K562 (cell line): Measurements from ENCODE around the gene TMEM60. TPM values are rescaled to one million over a fixed set of nuclear protein-coding genes. Genes with fewer than 3 reads are reported as not detected.

Experiments
- ATAC-seq: fragments of 200-7000 bp; cut with Tn5 transposase; 3 replicates; pipeline ENCODE4 v1.9.1; 2020; ENCODE audit warnings: moderate library complexity
- BruUV-seq: library from RNA; stranded (reverse); fragments of 400-500 nt; replicated peaks from 2 replicates; lab custom pipeline; 2021; lab: Mats Ljungman, UMichigan
- CTCF ChIA-PET: fragments of 300-600 bp; formaldehyde crosslinking; extraction: SDS; loops from one replicate; lab custom pipeline; 2021; ENCODE audit warnings: low intra/inter-chr PET ratio; lab: Yijun Ruan, JAX
- POLR2A ChIA-PET: fragments of 300-600, 350-650 bp; sonication (Branson Sonifier 250); formaldehyde crosslinking; extraction: SDS; loops from one replicate; lab custom pipeline; 2021; ENCODE audit warnings: antibody characterized with exemption, inconsistent platforms; lab: Yijun Ruan, JAX
- DNase-seq, 4 experiments: peaks; one replicate each; pipeline versions ENCODE4 v3.0.0 to v3.0.0-alpha.2; 2011 to 2018; ENCODE audit warnings: low spot score in 3 of 4, mixed read lengths in 3 of 4; ENCODE audit errors: extremely low read depth in 1 of 4
- FAIRE-seq: peaks from 2 replicates; lab custom pipeline; 2011; peaks lifted over from hg19 to GRCh38; lab: Jason Lieb, UNC
- H2AFZ ChIP-seq: 2 replicates; pipeline ENCODE4 v1.6.0; 2011; ENCODE audit warnings: low read depth, low read length, control low read depth, inconsistent platforms
- H3K27ac ChIP-seq: fragments of 200-600 bp; 3 replicates; pipeline ENCODE4 v1.8.0; 2011; ENCODE audit warnings: low read depth, mild to moderate bottlenecking, control low read depth, inconsistent platforms, low read length, moderate library complexity, mixed read lengths; ENCODE audit errors: extremely low read depth
- H3K27me3 ChIP-seq, 2 experiments: fragments of 300-600 bp in 1 of 2; 2 replicates in 1 of 2; 3 replicates in 1 of 2; pipeline versions ENCODE4 v1.6.0 to v1.8.0; 2011; ENCODE audit warnings: inconsistent platforms in 2 of 2, low read length in 2 of 2, mild to moderate bottlenecking in 1 of 2, mixed read lengths in 1 of 2, moderate library complexity in 1 of 2; ENCODE audit not compliant: control insufficient read depth in 2 of 2, insufficient read depth in 2 of 2
- H3K36me3 ChIP-seq: fragments of 300-600 bp; 3 replicates; pipeline ENCODE4 v1.8.0; 2011; ENCODE audit warnings: mild to moderate bottlenecking, low read length, inconsistent platforms; ENCODE audit not compliant: control insufficient read depth, insufficient read depth
- H3K4me1 ChIP-seq, 2 experiments: fragments of 200-600 bp in 1 of 2; replicated peaks in 1 of 2; 2 replicates in 1 of 2; 3 replicates in 1 of 2; pipeline versions ENCODE4 v1.5.1 to v1.8.0; 2011; ENCODE audit warnings: inconsistent platforms in 2 of 2, low read length in 2 of 2, mild to moderate bottlenecking in 1 of 2, mixed read lengths in 1 of 2, moderate library complexity in 1 of 2; ENCODE audit not compliant: control insufficient read depth in 2 of 2, insufficient read depth in 2 of 2
- H3K4me2 ChIP-seq: 2 replicates; pipeline ENCODE4 v1.6.1; 2011; ENCODE audit warnings: low read length, control low read depth, inconsistent platforms, mixed read lengths; ENCODE audit not compliant: insufficient read depth
- H3K4me3 ChIP-seq: fragments of 200-600 bp; sonication (generic), shearing (Covaris generic); 2 replicates; pipeline ENCODE4 v1.5.1; 2016; ENCODE audit warnings: control low read depth, inconsistent platforms
- H3K79me2 ChIP-seq: fragments of 200-600 bp; 3 replicates; pipeline ENCODE4 v1.8.0; 2011; ENCODE audit warnings: low read length, inconsistent platforms; ENCODE audit not compliant: control insufficient read depth, insufficient read depth
- H3K9ac ChIP-seq, 2 experiments: 2 replicates each; pipeline versions ENCODE4 v1.6.0 to v1.6.1; 2011; ENCODE audit warnings: low read depth in 2 of 2, low read length in 2 of 2, control low read depth in 1 of 2, inconsistent platforms in 1 of 2, mild to moderate bottlenecking in 1 of 2, mixed read lengths in 1 of 2; ENCODE audit not compliant: insufficient read depth in 1 of 2
- H3K9me1 ChIP-seq: one replicate; pipeline ENCODE4 v1.6.0; 2011; ENCODE audit warnings: inconsistent platforms, mild to moderate bottlenecking, low read length, moderate library complexity; ENCODE audit not compliant: control insufficient read depth, insufficient read depth
- H3K9me3 ChIP-seq: replicated peaks from 2 replicates; pipeline ENCODE4 v1.5.1; 2011; ENCODE audit warnings: low read depth, low read length, inconsistent platforms; ENCODE audit not compliant: control insufficient read depth, insufficient read depth
- H4K20me1 ChIP-seq: replicated peaks from 2 replicates; pipeline ENCODE4 v1.6.1; 2011; ENCODE audit warnings: low read length, inconsistent platforms, mixed read lengths; ENCODE audit not compliant: control insufficient read depth, insufficient read depth
- BRD9 ChIP-seq: fragments of 450-650 bp; IDR thresholded peaks from 2 replicates; pipeline ENCODE4 v1.6.1; 2018; ENCODE audit warnings: low read depth; ENCODE audit not compliant: partially characterized antibody
- EHMT2 ChIP-seq: fragments of 450-650 bp; IDR thresholded peaks from 2 replicates; pipeline ENCODE4 v1.6.1; 2018; ENCODE audit warnings: antibody characterized with exemption
- ETV5 ChIP-seq: sonication (generic); formaldehyde crosslinking; IDR thresholded peaks from 2 replicates; pipeline ENCODE4 v1.4.0; 2020; ENCODE audit warnings: low read depth, mild to moderate bottlenecking, missing genetic modification reagents
- FIP1L1 ChIP-seq: fragments of 200-400 bp; formaldehyde crosslinking; IDR thresholded peaks from 2 replicates; pipeline ENCODE4 v1.6.1; 2018; ENCODE audit warnings: mild to moderate bottlenecking, low read depth, low read length; ENCODE audit not compliant: poor library complexity, severe bottlenecking
- GTF3C2 ChIP-seq: IDR thresholded peaks from 3 replicates; pipeline ENCODE4 v1.6.1; 2011; ENCODE audit warnings: borderline replicate concordance, mild to moderate bottlenecking, moderate library complexity; ENCODE audit not compliant: insufficient read length; ENCODE audit errors: extremely low read depth
- MAFF ChIP-seq: IDR thresholded peaks from 2 replicates; pipeline ENCODE4 v1.6.1; 2012; ENCODE audit warnings: low read length, improper control_type of control experiment
- RAD21 ChIP-seq, 2 experiments: fragments of 250-450 bp in 1 of 2; fragments of 450-650 bp in 1 of 2; sonication (Bioruptor Pico) in 1 of 2; formaldehyde crosslinking in 1 of 2; IDR thresholded peaks in 1 of 2; conservative IDR thresholded peaks in 1 of 2; 2 replicates each; pipeline versions ENCODE4 v1.4.0 to v1.8.0; 2020 to 2022; ENCODE audit warnings: mild to moderate bottlenecking in 2 of 2, moderate library complexity in 1 of 2
- RBFOX2 ChIP-seq: fragments of 200-400 bp; formaldehyde crosslinking; IDR thresholded peaks from 2 replicates; pipeline ENCODE4 v1.6.1; 2017; ENCODE audit warnings: low read depth, mild to moderate bottlenecking, low read length, moderate library complexity
- TCFL5 ChIP-seq: fragments of 250-450 bp; sonication (Bioruptor Pico); conservative IDR thresholded peaks from 2 replicates; pipeline ENCODE4 v1.6.1; 2021; ENCODE audit warnings: mild to moderate bottlenecking, moderate library complexity, matching md5 sums
- ZC3H8 ChIP-seq: fragments of 450-650 bp; IDR thresholded peaks from 2 replicates; pipeline ENCODE4 v1.6.1; 2017
- ZNF311 ChIP-seq: fragments of 250-450 bp; sonication (Bioruptor Pico); IDR thresholded peaks from 2 replicates; pipeline ENCODE4 v1.4.0; 2020; ENCODE audit warnings: mild to moderate bottlenecking, moderate library complexity
- ZNF436 ChIP-seq: fragments of 250-450, 450-650 bp; sonication (Bioruptor Pico); formaldehyde crosslinking; IDR thresholded peaks from 2 replicates; pipeline ENCODE4 v1.7.0; 2020; ENCODE audit warnings: mild to moderate bottlenecking
- ZNF584 ChIP-seq: fragments of 200-800 bp; sonication (Bioruptor generic); IDR thresholded peaks from 2 replicates; pipeline ENCODE4 v1.6.1; 2016; ENCODE audit warnings: low read depth, mild to moderate bottlenecking, missing genetic modification characterization, missing compliant biosample characterization
- ZNF639 ChIP-seq, 2 experiments: fragments of 200-800 bp in 1 of 2; sonication (Bioruptor generic) in 1 of 2; sonication (generic) in 1 of 2; formaldehyde crosslinking in 1 of 2; IDR thresholded peaks in 1 of 2; conservative IDR thresholded peaks in 1 of 2; 2 replicates each; pipeline versions ENCODE4 v1.5.0 to v1.6.1; 2016 to 2020; ENCODE audit warnings: missing compliant biosample characterization in 1 of 2, missing genetic modification characterization in 1 of 2, missing genetic modification reagents in 1 of 2
- ZNF707 ChIP-seq: fragments of 250-450 bp; sonication (Bioruptor Pico); conservative IDR thresholded peaks from 2 replicates; pipeline ENCODE4 v1.8.0; 2022; ENCODE audit warnings: inconsistent platforms, mild to moderate bottlenecking, moderate library complexity
- ZNF766 ChIP-seq: fragments of 200-800 bp; sonication (Bioruptor generic); conservative IDR thresholded peaks from 2 replicates; pipeline ENCODE4 v1.6.1; 2016; ENCODE audit warnings: missing genetic modification characterization, missing compliant biosample characterization
- WGBS: fragments of 100-300 bp; shearing (Covaris generic); methylation state at CpG from one replicate; pipeline ENCODE4 v1.1.6; 2016; ENCODE audit warnings: low coverage, mixed read lengths; ENCODE audit not compliant: insufficient coverage; ENCODE audit errors: missing lambda C conversion rate; 5-methylcytosine and 5-hydroxymethylcytosine counted together
- in situ Hi-C: fragments of 300-500 bp; cut with MboI; formaldehyde crosslinking; loops from 4 replicates; pipeline ENCODE4 v1.15.0; 2018; ENCODE audit warnings: inconsistent platforms, mixed read lengths
- intact Hi-C: fragments of 100-400 bp; cut with micrococcal nuclease; formaldehyde crosslinking; loops from 2 replicates; pipeline ENCODE4 v1.14.2; 2022
- polyA plus RNA-seq, 8 experiments: library from polyadenylated mRNA; depleted of rRNA in 4 of 8; stranded (reverse) in 5 of 8; unstranded in 3 of 8; fragments of >200 nt; fragmentation: Nextera tagmentation in 2 of 8; fragmentation: Illumina TruSeq in 1 of 8; extraction: Ambion mirVana in 2 of 8; extraction: Trizol in 1 of 8; gene quantifications; 2 replicates each; pipeline versions ENCODE4 v1.2.1 to v1.2.3, GENCODE V29; 2011 to 2014; ENCODE audit warnings: inconsistent platforms in 1 of 8, missing spikeins in 1 of 8
- total RNA-seq, 7 experiments: library from RNA; depleted of rRNA in 6 of 7; stranded (reverse); fragments of >200 nt in 6 of 7; fragmentation: Illumina TruSeq in 2 of 7; extraction: Trizol in 2 of 7; gene quantifications; 2 replicates each; pipeline versions ENCODE4 v1.2.1 to v1.2.3, GENCODE V29; 2011 to 2021; ENCODE audit warnings: low replicate concordance in 1 of 7

Gene TMEM60
- total and polyA plus RNA-seq, 9 of the 15 experiments (the other 6 are each of a cell fraction or from before 2014, with no cell fraction given): 12.5 to 140 (median 38.4) TPM

DNA sequence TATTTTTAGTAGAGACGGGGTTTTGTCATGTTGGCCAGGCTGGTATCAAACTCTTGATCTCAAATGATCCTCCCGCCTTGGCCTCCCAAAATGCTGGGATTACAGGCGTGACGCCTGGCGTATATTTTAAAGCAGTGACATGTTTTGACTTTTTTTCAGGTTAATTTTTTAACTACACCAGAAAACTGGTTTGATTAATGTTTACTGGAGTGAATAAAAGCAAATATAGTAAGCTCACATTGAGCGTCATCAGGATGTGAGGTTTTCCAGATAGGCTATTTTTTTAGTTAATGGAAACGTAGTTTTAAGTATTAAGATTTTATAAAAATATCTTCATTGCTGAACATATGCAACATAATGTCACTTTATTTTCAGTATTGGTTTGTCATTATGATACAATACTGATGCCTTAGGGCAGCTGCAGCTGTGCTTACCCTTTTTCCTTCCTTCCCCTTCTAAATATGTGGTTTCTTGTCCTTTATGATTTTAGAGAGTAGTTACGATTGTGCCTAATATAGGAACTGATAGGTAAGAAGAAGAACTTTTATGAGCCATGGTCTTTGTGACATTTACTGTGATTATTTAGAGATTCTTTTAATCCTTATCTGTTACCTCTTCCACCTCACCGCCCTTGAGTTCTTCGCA, 37.3 kb downstream of the TMEM60 start:
- no peak for ATAC-seq
- ChIA-PET POLR2A (interaction anchor here (0.9 kb wide), 1 partner anchor 65 kb away, joined by 3 read pairs; the partner anchor contains the start of gene RSBN1L), CTCF (interaction anchor here (0.5 to 0.8 kb wide), 2 partner anchors 99 to 101 kb away, joined by 3 to 4 read pairs; no protein-coding TSS in a partner anchor)
- Histone ChIP-seq H3K27ac (no peak overlapping the region), H3K27me3 (no peaks in the 10 kb centered on the region), H3K9me1 (no peaks in the 10 kb centered on the region), H3K79me2 (peaks cover 75% of the 10 kb centered on the region), H3K4me2 (no peak overlapping the region), H3K36me3 (peaks cover 13% of the 10 kb centered on the region; the same call in 2 of the 3 replicates), H3K9ac (no peak overlapping the region), H3K9me3 (no peaks in the 10 kb centered on the region), H2AFZ (no peak overlapping the region), H3K4me1 (peaks cover 0 to 4% of the 10 kb centered on the region in 2 experiments; a peak in 1 of 5 replicates), H4K20me1 (no peaks in the 10 kb centered on the region; the same call in 1 of the 2 replicates)
- DNase-seq: no peak
- FAIRE-seq: no peak
- intact Hi-C loops: loop anchor here (5.0 kb wide), 1 partner anchor 141 kb away; no protein-coding TSS in a partner anchor
- WGBS: 81% methylated on average over 10 of the region's 10 CpGs
- no TSS peak for BruUV-seq
- TF ChIP-seq FIP1L1 (no peak), TCFL5 (CRISPR knock-in tag) (no peak), EHMT2 (no peak), ZNF707 (CRISPR knock-in tag) (no peak), MAFF (no peak), ZNF584 (no peak), RAD21 (CRISPR knock-in tag; conservative IDR thresholded peaks at IDR 0.05 in 1 of 2, IDR thresholded peaks at IDR 0.05 in 1 of 2) (no peak), BRD9 (no peak), ETV5 (CRISPR knock-in tag) (no peak), ZNF436 (no peak), ZNF311 (CRISPR knock-in tag) (no peak), ZNF639 (CRISPR knock-in tag; conservative IDR thresholded peaks at IDR 0.05 in 1 of 2, IDR thresholded peaks at IDR 0.05 in 1 of 2) (no peak), ZNF766 (CRISPR knock-in tag) (no peak), RBFOX2 (no peak), GTF3C2 (no peak), ZC3H8 (no peak)
- TF ChIP-seq, all 486 proteins: peak for 0
- in situ Hi-C loops: no loop called here
- H3K4me3 ChIP-seq: no peak overlapping the region
